OCI-LY7 (cell line): ENCODE measurements around the gene DNAJC24. TPM values are rescaled to one million over a fixed set of nuclear protein-coding genes. Genes with fewer than 3 reads are reported as not detected.

Source experiments
- BruUV-seq: library from RNA; stranded (reverse); fragments of 400-500 nt; replicated peaks from 2 replicates; lab custom pipeline; 2021; lab: Mats Ljungman, UMichigan
- CTCF ChIA-PET: fragments of 300-600 bp; sonication (Branson Sonifier 250); formaldehyde crosslinking; loops from one replicate; lab custom pipeline; 2022; ENCODE audit warnings: antibody characterized with exemption; ENCODE audit not compliant: unreplicated experiment; lab: Charles Lee
- POLR2A ChIA-PET: fragments of 300-600 bp; sonication (Branson Sonifier 250); formaldehyde crosslinking; loops from one replicate; lab custom pipeline; 2022; ENCODE audit warnings: antibody characterized with exemption; lab: Charles Lee
- DNase-seq: peaks from one replicate; pipeline ENCODE4 v3.0.0-alpha.2; 2015; ENCODE audit warnings: low spot score
- H2AFZ ChIP-seq: fragments of 200-600 bp; sonication (generic), shearing (Covaris generic); 2 replicates; pipeline ENCODE4 v1.6.1; 2014; ENCODE audit warnings: mild to moderate bottlenecking, antibody characterized with exemption, low read length, moderate library complexity
- H3K27ac ChIP-seq: fragments of 200-600 bp; sonication (generic); 2 replicates; pipeline ENCODE4 v1.5.1; 2014; ENCODE audit warnings: mixed run types, low read depth, mild to moderate bottlenecking, moderate library complexity, low read length, inconsistent platforms; ENCODE audit not compliant: poor library complexity, severe bottlenecking
- H3K36me3 ChIP-seq: fragments of 200-600 bp; sonication (generic); 2 replicates; pipeline ENCODE4 v1.6.1; 2014; ENCODE audit warnings: mild to moderate bottlenecking, antibody characterized with exemption, low read length, moderate library complexity, mixed read lengths; ENCODE audit not compliant: insufficient read depth
- H3K4me1 ChIP-seq: fragments of 200-600 bp; sonication (generic); 2 replicates; pipeline ENCODE4 v1.5.1; 2014; ENCODE audit warnings: mild to moderate bottlenecking, low read length; ENCODE audit not compliant: insufficient read depth, poor library complexity, severe bottlenecking
- H3K4me2 ChIP-seq: fragments of 200-600 bp; sonication (generic); 2 replicates; pipeline ENCODE4 v1.6.1; 2014; ENCODE audit warnings: mild to moderate bottlenecking, low read length
- H3K4me3 ChIP-seq: fragments of 200-600 bp; sonication (generic); 2 replicates; pipeline ENCODE4 v1.5.1; 2014; ENCODE audit warnings: mild to moderate bottlenecking, low read depth, low read length; ENCODE audit not compliant: poor library complexity, severe bottlenecking
- H3K79me2 ChIP-seq: fragments of 200-600 bp; sonication (generic); 2 replicates; pipeline ENCODE4 v1.6.1; 2016; ENCODE audit warnings: low read depth, mild to moderate bottlenecking, low read length, moderate library complexity, mixed read lengths; ENCODE audit not compliant: insufficient read depth
- H3K9me2 ChIP-seq: fragments of 200-600 bp; sonication (generic); 2 replicates; pipeline ENCODE4 v1.6.1; 2016; ENCODE audit warnings: mild to moderate bottlenecking, low read length, mixed read lengths; ENCODE audit not compliant: insufficient read depth
- H3K9me3 ChIP-seq: fragments of 200-600 bp; sonication (generic); 2 replicates; pipeline ENCODE4 v1.6.1; 2014; ENCODE audit warnings: mild to moderate bottlenecking, mixed run types, low read length, mixed read lengths
- H4K20me1 ChIP-seq: fragments of 200-600 bp; sonication (generic); 2 replicates; pipeline ENCODE4 v1.6.1; 2014; ENCODE audit warnings: mild to moderate bottlenecking, antibody characterized with exemption, low read length, moderate library complexity, mixed read lengths; ENCODE audit not compliant: insufficient read depth
- CTCF ChIP-seq: fragments of 200-600 bp; sonication (generic); conservative IDR thresholded peaks from 2 replicates; pipeline ENCODE4 v1.5.1; 2014; ENCODE audit warnings: mild to moderate bottlenecking, antibody characterized with exemption, low read length, moderate library complexity, mixed read lengths
- EZH2phosphoT487 ChIP-seq: fragments of 200-600 bp; sonication (generic); IDR thresholded peaks from 2 replicates; pipeline ENCODE4 v1.6.1; 2018; ENCODE audit warnings: low read depth, borderline replicate concordance, mild to moderate bottlenecking, mixed run types, antibody characterized with exemption, low read length, moderate library complexity, mixed read lengths
- intact Hi-C: fragments of 100-400 bp; cut with micrococcal nuclease; formaldehyde crosslinking; loops from one replicate; pipeline ENCODE4 v1.10.0; 2022; ENCODE audit not compliant: unreplicated experiment
- total RNA-seq, 2 experiments: library from RNA; depleted of rRNA in 1 of 2; stranded (reverse); fragments of >200 nt in 1 of 2; shearing (Covaris generic) in 1 of 2; gene quantifications; 2 replicates each; pipeline ENCODE4 v1.2.3, GENCODE V29; 2014 to 2022

Gene DNAJC24
- total RNA-seq, 2 experiments from 2014 or later: 11.6 to 16.3 TPM

DNA sequence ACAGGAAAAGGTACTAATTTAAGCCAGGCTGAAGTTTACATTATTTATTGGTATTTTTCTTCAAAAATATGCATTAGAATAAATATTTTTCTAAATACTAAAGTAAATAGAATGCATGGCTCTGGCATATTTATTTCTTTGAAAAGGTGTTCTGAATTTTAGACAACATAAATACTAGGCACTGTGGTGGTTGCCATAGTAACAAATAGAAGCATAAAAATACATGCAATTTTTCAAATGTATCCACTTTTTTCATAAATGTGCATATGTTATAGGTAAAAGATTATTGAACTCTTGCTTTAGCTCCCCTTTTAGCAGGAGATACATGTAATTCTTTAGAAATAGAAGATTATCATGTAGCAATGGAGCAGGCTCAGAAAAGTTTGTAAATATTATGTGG is 18.5 kb upstream of the DNAJC24 start:
- Histone ChIP-seq H3K9me2 (no peaks in the 10 kb centered on the region), H3K79me2 (no peaks in the 10 kb centered on the region), H3K4me3 (no peak overlapping the region), H2AFZ (no peak overlapping the region), H3K36me3 (no peaks in the 10 kb centered on the region), H3K27ac (no peak overlapping the region), H3K4me1 (no peaks in the 10 kb centered on the region), H3K4me2 (no peak overlapping the region), H4K20me1 (no peaks in the 10 kb centered on the region), H3K9me3 (no peaks in the 10 kb centered on the region)
- no peak for DNase-seq
- TF ChIP-seq EZH2phosphoT487 (no peak), CTCF (no peak)
- POLR2A ChIA-PET: interaction anchor here (0.7 kb wide), 1 partner anchor 14 kb away, joined by 3 read pairs; no protein-coding TSS in a partner anchor
- BruUV-seq: no TSS peak
- CTCF ChIA-PET: no interaction called here
- intact Hi-C loops: no loop called here

- no peaks in the 10 kb centered on the region for H3K4me1 ChIP-seq
- ChIA-PET POLR2A (interaction anchor here (0.7 to 2.3 kb wide), 3 partner anchors 10 to 14 kb away, joined by 3 to 9 read pairs (median 9); no protein-coding TSS in a partner anchor), CTCF (no interaction called here)
- 0 out of 2 replicates have a peak, but pooled peaks cover 4% of the 10 kb centered on the region for H3K9me2 ChIP-seq
- no peaks in the 10 kb centered on the region for H4K20me1 ChIP-seq
- no TSS peak for BruUV-seq
- TF ChIP-seq CTCF (no peak), EZH2phosphoT487 (no peak)
- no peaks in the 10 kb centered on the region for H3K9me3 ChIP-seq
- no peak overlapping the region for H3K4me2 ChIP-seq
- no peak for DNase-seq
- H3K36me3 ChIP-seq: no peaks in the 10 kb centered on the region
- no peak overlapping the region for H3K4me3 ChIP-seq
- H3K27ac ChIP-seq: no peak overlapping the region
- intact Hi-C loops: no loop called here
- no peak overlapping the region for H2AFZ ChIP-seq
- H3K79me2 ChIP-seq: no peaks in the 10 kb centered on the region
Measured at GRCh38 chr11:31355131-31355530, 14.5 kb upstream of the DNAJC24 start.

GRCh38 chr11:31355817-31356216 is 13.8 kb upstream of the DNAJC24 start:
- Histone ChIP-seq H4K20me1 (no peaks in the 10 kb centered on the region), H3K9me2 (0 out of 2 replicates have a peak, but pooled peaks cover 4% of the 10 kb centered on the region), H3K4me3 (no peak overlapping the region), H3K27ac (no peak overlapping the region), H3K4me1 (no peaks in the 10 kb centered on the region), H3K9me3 (no peaks in the 10 kb centered on the region), H3K79me2 (no peaks in the 10 kb centered on the region), H3K36me3 (no peaks in the 10 kb centered on the region), H2AFZ (no peak overlapping the region), H3K4me2 (no peak overlapping the region)
- ChIA-PET POLR2A (interaction anchor here (0.6 to 2.3 kb wide), 2 partner anchors 11 to 14 kb away, joined by 3 to 9 read pairs; no protein-coding TSS in a partner anchor), CTCF (no interaction called here)
- intact Hi-C loops: no loop called here
- TF ChIP-seq EZH2phosphoT487: no peak
- no peak for TF ChIP-seq CTCF
- BruUV-seq: no TSS peak
- no peak for DNase-seq
